ENCODE results near the gene TMEM164.
"Not testable (repeated sequence)": the region's sequence is repeated elsewhere in the genome, so short reads cannot be mapped to it uniquely, and the experiment has no call there.

TMEM164 gene

DNA sequence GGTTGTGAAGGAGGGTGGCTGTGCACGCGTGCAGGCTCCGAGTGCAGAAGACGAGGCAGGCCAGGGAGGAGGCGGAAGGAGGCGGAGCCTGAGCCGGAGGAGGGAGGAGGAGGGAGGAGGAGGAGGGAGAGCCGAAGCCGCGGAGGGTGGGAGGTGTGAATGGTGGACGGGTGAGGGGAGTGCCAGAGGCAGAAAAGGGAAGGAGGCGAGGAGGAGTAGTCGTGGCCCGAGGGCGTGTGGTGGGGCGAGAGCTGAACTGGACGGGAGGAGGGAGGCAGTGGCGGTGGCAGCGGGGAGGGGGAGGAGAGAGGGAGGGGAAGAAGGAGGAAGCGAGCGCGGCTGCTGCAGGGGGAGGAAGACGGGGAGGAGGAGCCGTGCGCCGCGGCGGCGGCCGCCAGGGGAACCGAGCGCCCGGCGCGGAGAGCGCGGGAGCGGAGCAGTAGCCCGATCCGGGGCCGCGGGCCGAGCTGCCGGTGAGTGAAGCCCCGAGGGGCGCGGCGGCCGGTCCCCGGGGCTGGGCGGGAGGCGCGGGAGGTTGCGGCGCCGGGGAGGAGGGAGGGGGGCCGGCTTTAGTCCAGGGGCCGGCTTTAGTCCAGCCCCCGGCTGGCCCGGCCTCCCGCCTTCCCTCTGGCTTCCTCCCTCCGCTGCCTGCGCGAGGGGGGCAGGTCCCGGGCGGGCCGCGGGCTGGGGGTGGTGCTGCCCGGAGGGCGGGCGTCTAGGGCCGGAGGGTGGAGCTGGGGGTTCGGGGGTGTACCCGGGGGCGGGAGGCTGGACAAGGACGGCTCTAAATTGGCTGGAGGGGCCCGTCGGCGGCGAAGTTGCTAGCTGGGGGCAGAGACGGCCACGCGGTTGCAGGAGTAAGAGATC is at the start of gene TMEM164:
TSS of gene TMEM164 (plus strand) at position 815 of the 867 bp plus-strand sequence. CDS start 661 bp downstream, outside the sequence.
- DNase-seq (ENCODE audit: low read depth in 3 of 3) = peak; percentile 57 to 70 (median 70)

GRCh38 chrX:109954333-109954732 is 48.6 kb upstream of the TMEM164 start:
- no peak for DNase-seq (ENCODE audit: low read depth in 3 of 3)

DNA sequence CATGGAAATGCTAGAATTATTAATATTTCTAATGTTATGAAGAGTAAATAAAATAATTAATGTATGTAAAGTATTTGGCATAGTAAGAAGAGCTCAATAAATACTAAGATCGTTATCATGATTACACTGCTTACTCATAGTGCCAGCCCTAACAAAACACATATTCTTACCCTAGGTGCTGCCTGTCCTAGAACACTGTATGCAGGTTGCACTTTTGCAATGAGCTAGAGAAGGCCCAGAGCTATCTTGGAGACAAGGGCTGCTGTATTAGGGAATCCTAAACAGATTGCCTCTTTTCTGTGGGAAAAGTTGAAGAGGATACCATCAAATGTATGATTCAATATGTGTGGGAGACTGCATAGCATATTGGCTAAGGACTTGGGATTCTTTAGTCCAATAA is 48.0 kb upstream of the TMEM164 start:
- no peak for DNase-seq (ENCODE audit: low read depth in 3 of 3)

- DNase-seq (ENCODE audit: low read depth in 3 of 3) = no peak
These were observed 44.6 kb upstream of the TMEM164 start for GRCh38 chrX:109958266-109958665.

GRCh38 chrX:109959356-109959871 is 43.5 kb upstream of the TMEM164 start:
- no peak for DNase-seq (ENCODE audit: low read depth in 3 of 3)

DNA sequence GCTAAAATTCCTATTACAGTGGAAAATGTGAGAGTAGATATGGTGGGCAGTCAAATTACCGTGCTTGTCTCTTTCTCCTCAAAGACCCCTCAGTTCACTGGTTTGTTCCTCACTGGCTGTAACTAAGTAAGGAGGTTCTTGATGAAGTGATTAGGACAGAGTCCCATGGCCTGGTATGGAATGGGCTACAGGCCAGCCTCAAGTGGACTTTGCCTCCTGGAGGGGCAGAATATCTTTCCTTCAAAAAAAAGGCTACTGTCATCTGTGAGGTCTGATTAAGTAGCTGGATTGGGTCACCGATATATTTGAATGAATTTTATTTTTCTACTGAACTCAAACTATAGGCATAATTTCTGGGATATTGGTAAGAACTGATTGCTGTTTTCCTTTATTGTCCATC is 38.5 kb upstream of the TMEM164 start:
- no peak for DNase-seq (ENCODE audit: low read depth in 3 of 3)

- no peak for DNase-seq (ENCODE audit: low read depth in 3 of 3)
These were observed 36.7 kb upstream of the TMEM164 start for GRCh38 chrX:109966246-109966645.

DNA sequence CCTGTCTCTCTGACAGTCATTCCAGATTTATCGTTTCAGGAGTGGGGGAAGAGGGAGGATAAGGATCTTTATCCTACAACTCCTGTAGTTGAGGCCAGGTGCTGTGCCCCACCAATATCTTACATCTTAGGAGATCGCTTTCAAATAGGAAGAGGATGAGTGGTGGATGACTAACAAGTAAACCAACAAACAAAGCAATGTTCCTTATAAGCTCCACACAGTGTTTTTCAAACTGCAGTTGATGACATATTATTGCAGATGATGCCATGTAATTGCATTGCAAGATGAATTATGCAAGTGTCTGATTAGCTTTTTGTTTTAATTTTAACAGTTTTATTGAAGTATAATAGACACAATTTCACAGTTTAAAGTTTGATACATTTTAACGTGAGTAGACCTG is 35.8 kb upstream of the TMEM164 start:
- DNase-seq (ENCODE audit: low read depth in 3 of 3) = no peak

- not testable (repeated sequence) for DNase-seq (ENCODE audit: low read depth in 3 of 3)
These were observed 32.1 kb upstream of the TMEM164 start for GRCh38 chrX:109970841-109971240.

- DNase-seq (ENCODE audit: low read depth in 3 of 3) = no peak
These were observed 27.8 kb upstream of the TMEM164 start for GRCh38 chrX:109974906-109975655.

- not testable (repeated sequence) for DNase-seq (ENCODE audit: low read depth in 3 of 3)
These were observed 17.7 kb upstream of the TMEM164 start for GRCh38 chrX:109985210-109985609.

DNA sequence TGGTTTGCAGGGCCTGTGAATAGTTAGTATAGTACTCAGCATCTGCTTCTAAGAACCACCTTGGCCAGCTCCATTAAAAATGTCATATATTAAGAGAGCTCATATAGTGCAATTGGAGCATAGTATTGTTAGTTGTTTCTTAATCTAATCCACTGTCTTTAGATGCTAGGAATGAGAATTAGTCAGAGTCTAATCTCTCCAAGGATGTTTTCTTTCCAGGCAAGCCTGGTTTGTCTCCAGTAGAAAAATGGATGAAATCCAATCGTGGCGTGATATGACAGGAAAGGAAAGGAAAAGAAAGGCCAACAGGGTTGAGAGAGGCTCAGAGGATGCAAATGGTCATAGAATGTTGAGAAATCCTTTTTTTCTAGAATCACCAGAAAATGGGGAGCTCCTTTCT is 15.0 kb upstream of the TMEM164 start:
- DNase-seq (ENCODE audit: low read depth in 3 of 3) = no peak

DNA sequence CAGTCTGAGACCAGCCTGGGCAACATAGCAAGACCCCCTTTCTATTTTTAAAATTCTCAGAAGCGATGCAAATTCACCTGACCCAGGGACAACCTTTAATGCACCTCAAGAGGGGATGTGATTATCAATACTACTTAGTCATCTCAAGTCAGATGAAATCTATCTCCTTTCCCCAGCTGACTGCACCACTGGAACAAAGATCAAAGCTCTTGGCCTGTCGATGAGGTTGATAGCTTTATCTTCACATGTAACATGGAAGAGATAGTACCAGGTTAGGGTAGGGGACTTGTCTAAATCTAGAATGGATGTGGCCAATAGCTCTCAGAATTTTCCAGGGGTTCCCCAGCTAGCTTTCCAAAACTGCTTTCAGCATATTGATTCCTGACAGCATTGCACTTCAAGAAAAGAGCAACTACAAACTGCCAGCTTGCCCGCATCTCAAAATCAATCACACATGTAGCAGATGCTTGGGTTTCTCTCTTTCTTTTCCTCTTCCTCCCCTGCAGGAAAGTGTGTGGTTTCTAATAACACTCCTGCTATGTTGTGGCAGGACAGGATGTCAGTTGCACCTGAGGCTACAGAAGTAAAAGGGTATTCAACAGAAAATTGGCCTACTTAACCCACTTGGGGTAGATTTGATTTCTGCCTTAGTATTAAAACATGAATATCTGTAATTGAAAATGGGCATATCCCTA is 12.2 kb upstream of the TMEM164 start:
- no peak for DNase-seq (ENCODE audit: low read depth in 3 of 3)

GRCh38 chrX:109992203-109992602 is 10.7 kb upstream of the TMEM164 start:
- DNase-seq (ENCODE audit: low read depth in 3 of 3) = no peak

GRCh38 chrX:109995155-109995554 is 7.8 kb upstream of the TMEM164 start:
- DNase-seq (ENCODE audit: low read depth in 3 of 3) = no peak

GRCh38 chrX:109997786-109998452 is 5.0 kb upstream of the TMEM164 start:
- DNase-seq (ENCODE audit: low read depth in 3 of 3) = no peak

DNA sequence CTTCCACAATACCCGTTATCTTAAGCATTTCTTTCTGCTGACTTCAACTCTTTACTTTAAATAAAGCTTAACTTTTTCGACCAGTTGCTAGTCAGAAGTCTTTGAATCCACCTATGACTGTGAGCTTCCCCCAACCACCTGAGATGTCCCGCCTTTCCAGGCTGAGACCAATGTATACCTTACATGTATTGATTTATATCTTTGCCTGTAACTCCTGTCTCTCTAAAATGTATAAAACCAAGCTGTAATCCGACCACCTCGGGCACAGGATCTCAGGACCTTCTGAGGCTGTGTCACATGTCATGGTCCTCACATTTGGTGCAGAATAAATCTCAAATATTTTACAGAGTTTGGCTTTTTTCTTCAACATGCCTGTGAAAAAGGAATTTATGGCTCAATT is 2.9 kb upstream of the TMEM164 start:
- DNase-seq (ENCODE audit: low read depth in 3 of 3) = no peak

- no peak for DNase-seq (ENCODE audit: low read depth in 3 of 3)
These were observed 1.8 kb upstream of the TMEM164 start for GRCh38 chrX:110000847-110001713.

- DNase-seq (ENCODE audit: low read depth in 3 of 3) = no peak
These were observed 1.1 kb upstream of the TMEM164 start for GRCh38 chrX:110001740-110002299.
